GM06990 (cell line): Measurements from ENCODE around the gene MZF1.

Experiments
- DNase-seq: peaks from one replicate; pipeline ENCODE4 v3.0.0-alpha.2; 2011; ENCODE audit not compliant: insufficient read length; ENCODE audit errors: extremely low read depth
- H3K27me3 ChIP-seq: replicated peaks from 2 replicates; pipeline ENCODE4 v1.6.0; 2011; ENCODE audit warnings: low read length; ENCODE audit not compliant: control insufficient read depth, insufficient read depth
- H3K36me3 ChIP-seq: 2 replicates; pipeline ENCODE4 v1.5.1; 2011; ENCODE audit warnings: low read length; ENCODE audit not compliant: control insufficient read depth, insufficient read depth
- H3K4me3 ChIP-seq: replicated peaks from 2 replicates; pipeline ENCODE4 v1.5.1; 2011; ENCODE audit warnings: low read depth, mild to moderate bottlenecking, control low read depth, low read length
- TF ChIP-seq, protein P1 (sequence below): IDR thresholded peaks from 2 replicates; pipeline ENCODE4 v1.5.1; 2011; ENCODE audit warnings: low read length, control low read depth, mild to moderate bottlenecking, inconsistent platforms; ENCODE audit not compliant: insufficient read depth, poor library complexity, severe bottlenecking

The MZF1 gene

DNA sequence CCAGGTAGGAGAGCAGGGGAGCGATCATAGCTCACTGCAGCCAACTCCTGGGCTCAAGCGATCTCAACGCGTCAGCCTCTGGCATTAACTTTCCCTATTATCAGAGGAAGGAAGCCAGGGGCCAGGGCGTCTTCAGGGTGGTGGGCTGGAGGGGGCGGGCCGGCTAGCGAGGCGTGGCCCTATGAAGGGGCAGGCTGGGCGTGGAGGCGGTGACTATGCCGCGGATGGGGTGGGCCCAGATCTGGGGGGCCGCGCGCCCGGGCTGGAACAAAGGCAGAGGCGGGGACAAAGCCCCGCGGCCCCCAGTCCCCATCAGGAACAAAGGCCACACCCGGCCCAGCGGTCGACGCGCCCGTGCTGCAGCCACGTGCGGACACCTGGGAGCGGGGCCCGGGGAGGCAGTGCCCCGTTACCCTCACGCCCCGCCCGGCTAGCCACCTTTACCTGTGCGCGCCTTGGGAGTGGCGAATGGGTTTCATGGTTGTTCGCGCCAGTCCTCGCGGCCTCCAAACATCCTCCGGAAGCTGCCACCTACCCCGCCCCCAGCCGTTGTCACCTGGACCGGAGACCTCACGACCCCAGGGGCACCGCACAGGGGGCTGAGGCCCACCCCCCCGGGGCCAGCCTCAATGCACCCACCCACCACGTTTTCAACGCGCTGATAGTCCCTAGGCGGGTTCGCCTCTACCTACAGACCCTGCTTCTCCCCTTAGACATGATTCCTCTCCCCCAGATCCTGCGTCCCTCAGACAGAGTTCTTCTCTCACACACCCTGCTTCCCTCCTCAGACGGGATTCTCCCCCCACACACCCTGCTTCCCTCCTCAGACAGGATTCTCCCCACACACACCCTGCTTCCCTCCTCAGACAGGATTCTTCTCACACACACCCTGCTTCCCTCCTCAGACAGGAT is 34.6 kb downstream of the MZF1 start:
- Histone ChIP-seq H3K27me3 (no peaks in the 10 kb centered on the region), H3K4me3 (peak overlapping the region; percentile 40), H3K36me3 (no peaks in the 10 kb centered on the region)
- DNase-seq, result no peak
- TF ChIP-seq, protein P1, sequence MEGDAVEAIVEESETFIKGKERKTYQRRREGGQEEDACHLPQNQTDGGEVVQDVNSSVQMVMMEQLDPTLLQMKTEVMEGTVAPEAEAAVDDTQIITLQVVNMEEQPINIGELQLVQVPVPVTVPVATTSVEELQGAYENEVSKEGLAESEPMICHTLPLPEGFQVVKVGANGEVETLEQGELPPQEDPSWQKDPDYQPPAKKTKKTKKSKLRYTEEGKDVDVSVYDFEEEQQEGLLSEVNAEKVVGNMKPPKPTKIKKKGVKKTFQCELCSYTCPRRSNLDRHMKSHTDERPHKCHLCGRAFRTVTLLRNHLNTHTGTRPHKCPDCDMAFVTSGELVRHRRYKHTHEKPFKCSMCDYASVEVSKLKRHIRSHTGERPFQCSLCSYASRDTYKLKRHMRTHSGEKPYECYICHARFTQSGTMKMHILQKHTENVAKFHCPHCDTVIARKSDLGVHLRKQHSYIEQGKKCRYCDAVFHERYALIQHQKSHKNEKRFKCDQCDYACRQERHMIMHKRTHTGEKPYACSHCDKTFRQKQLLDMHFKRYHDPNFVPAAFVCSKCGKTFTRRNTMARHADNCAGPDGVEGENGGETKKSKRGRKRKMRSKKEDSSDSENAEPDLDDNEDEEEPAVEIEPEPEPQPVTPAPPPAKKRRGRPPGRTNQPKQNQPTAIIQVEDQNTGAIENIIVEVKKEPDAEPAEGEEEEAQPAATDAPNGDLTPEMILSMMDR, result no peak

DNA sequence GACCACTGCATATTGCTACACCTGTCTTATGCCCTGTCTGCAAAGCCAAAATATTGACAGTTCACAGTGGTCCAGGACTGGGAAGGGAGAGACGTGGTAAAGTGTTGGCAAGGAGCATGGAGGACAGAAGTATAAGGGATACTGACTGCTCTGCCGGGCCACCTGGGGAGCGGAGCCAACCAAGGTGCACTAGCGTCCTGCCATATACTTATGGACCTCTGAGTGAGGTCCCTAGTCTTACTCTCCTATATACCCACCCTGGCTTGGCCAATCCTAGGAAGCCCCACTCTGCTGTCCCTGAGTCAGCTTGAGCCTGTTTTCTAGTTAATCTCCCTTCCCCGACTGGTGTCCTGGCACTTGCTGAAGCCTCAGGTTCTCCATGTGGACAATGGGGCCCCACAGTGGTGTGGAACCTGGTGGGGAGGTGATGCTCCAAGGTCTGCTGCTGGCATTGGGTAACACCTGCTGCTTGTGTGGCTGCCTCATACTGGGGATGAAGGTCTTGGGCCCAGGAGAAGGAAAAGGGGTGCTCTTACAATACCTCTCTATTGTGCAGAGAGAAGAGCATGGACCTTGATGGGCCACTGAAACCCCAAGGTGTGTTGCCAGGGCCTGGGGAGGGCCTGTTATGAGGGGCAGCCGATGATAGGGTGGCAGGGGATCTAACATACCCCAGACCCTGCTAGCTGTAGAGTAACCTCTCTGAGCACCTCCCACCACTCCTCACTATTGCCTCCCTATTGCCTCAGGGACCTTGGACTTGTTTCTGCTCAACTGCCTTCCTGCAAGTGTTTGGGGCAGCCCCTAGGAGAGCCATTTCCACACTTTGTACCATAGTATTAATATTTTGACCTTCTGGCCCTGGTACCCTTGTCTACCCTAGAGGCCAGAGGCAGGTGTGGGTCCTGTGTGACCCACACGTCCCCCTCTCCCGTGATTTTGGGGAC is 36.0 kb downstream of the MZF1 start:
- Histone ChIP-seq H3K27me3 (no peaks in the 10 kb centered on the region), H3K4me3 (no peak overlapping the region), H3K36me3 (no peaks in the 10 kb centered on the region)
- TF ChIP-seq, protein P1, result no peak
- DNase-seq, result no peak

DNA sequence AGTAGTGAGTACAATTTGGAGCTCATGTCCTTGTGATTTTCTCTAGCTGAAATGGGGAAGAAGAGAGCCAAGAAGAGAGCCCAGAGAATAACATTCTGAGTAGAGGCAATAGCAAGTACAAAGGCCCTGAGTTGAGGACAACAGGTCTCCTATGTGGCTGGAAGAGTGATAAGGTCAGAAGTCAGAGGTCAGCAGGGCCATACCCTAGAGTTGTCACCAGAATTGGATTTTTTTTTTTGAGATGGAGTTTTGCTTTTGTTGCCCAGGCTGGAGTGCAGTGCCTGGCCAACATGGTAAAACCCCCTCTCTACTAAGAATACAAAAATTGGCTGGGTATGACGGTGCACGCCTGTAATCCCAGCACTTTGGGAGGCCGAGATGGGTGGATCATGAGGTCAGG is 37.3 kb downstream of the MZF1 start:
- Histone ChIP-seq H3K27me3 (no peaks in the 10 kb centered on the region), H3K36me3 (no peaks in the 10 kb centered on the region), H3K4me3 (no peak overlapping the region)
- TF ChIP-seq, protein P1, result no peak
- no peak for DNase-seq

DNA sequence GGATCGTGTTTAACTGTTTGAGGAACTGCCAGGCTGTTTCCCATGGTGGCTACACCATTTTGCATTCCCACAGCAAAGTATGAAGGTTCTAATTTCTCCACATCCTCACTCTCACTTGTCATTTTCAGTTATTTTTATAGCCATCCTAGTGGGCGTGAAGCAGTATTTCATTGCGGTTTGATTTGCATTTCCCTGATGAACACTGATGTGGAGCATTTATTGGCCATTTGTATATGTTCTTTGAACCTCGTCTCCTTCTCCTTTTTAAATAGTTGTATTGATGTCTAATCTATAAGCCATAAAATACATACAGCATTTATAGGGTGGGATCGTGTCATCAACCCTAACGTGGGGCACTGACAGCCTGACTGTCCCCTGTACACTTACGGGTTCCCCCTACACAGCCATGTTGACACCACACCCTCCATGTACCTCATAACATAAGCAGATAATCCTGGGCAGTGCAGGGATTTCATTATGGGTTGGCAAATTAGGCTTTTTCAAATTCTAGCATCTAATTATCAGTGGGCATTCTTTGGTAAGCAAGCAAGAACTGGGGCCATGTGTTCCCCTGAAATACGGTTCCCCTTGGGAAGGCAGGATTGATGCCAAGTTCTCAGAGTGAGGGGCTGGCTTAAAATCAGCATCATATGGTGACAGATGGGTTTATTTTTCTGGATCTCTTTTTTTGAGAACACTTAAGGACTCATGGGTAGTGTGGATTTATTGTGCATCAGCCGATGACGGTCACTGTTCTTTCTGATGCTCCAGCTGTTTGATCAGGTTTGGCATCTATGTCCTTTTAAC is 41.9 kb downstream of the MZF1 start:
- H3K4me3 ChIP-seq, result no peak overlapping the region
- TF ChIP-seq, protein P1, result no peak
- DNase-seq, result no peak
- H3K36me3 ChIP-seq, result no peaks in the 10 kb centered on the region
- H3K27me3 ChIP-seq, result no peaks in the 10 kb centered on the region

DNA sequence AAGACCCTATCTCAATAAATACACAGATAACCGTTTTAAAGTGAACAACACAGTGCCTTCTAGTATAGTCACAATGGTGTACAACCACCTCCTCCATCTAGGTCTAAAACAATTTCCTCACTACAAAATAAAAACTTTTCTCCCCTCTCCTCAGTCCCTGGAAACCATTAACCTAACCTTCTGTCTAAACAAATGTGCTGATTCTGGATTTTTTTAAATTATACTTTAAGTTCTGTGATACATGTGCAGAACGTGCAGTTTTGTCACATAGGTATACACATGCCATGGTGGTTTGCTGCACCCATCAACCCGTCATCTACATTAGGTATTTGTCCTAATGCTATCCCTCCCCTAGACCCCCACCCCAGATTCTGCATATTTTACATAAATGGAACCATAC is 43.7 kb downstream of the MZF1 start:
- H3K36me3 ChIP-seq, result no peaks in the 10 kb centered on the region
- TF ChIP-seq, protein P1, result no peak
- no peaks in the 10 kb centered on the region for H3K27me3 ChIP-seq
- DNase-seq, result no peak
- H3K4me3 ChIP-seq, result no peak overlapping the region
